AG04449 (cell line): ENCODE measurements around the gene UBE2V1.
"Not testable (repeated sequence)": the region's sequence is repeated elsewhere in the genome, so short reads cannot be mapped to it uniquely, and the experiment has no call there.

ENCODE experiments used
- CTCF ChIA-PET: fragments of 350-600 bp; formaldehyde crosslinking; extraction: SDS; loops from one replicate; lab custom pipeline; 2021; ENCODE audit warnings: antibody characterized with exemption; lab: Yijun Ruan, JAX
- POLR2A ChIA-PET: fragments of 400-600, 350-600 bp; formaldehyde crosslinking; extraction: SDS; loops from one replicate; lab custom pipeline; 2020; ENCODE audit warnings: antibody characterized with exemption, inconsistent platforms; lab: Yijun Ruan, JAX
- DNase-seq: peaks from one replicate; pipeline ENCODE4 v3.0.0-alpha.2; 2010; ENCODE audit warnings: low read depth, low spot score
- H3K4me3 ChIP-seq: 2 replicates; pipeline ENCODE4 v1.5.1; 2011; ENCODE audit warnings: low read depth, mild to moderate bottlenecking, control low read depth, low read length
- CTCF ChIP-seq: IDR thresholded peaks from one replicate; pipeline ENCODE4 v1.5.1; 2011; ENCODE audit warnings: mild to moderate bottlenecking, moderate library complexity, low read length, control low read depth, inconsistent platforms; ENCODE audit not compliant: insufficient read depth; ENCODE audit errors: missing control alignments

UBE2V1 gene

GRCh38 chr20:50067018-50067417 lies 45.9 kb downstream of the UBE2V1 start:
- no peak overlapping the region for H3K4me3 ChIP-seq
- DNase-seq: no peak
- TF ChIP-seq CTCF: no peak
- ChIA-PET CTCF (interaction anchor here (11.0 to 19.8 kb wide), 2 partner anchors 17 to 83 kb away, joined by 157 to 984 read pairs; partner anchors contain the start of gene SNAI1), POLR2A (interaction anchor here (3.3 kb wide), 1 partner anchor 83 kb away, joined by 14 read pairs; the partner anchor contains the start of gene SNAI1)

GRCh38 chr20:50066161-50066834 lies 46.7 kb downstream of the UBE2V1 start:
- ChIA-PET POLR2A (interaction anchor here (3.3 kb wide), 1 partner anchor 82 kb away, joined by 14 read pairs; the partner anchor contains the start of gene SNAI1), CTCF (interaction anchor here (0.8 to 19.8 kb wide), 3 partner anchors 10 to 82 kb away, joined by 3 to 984 read pairs (median 157); partner anchors contain the start of gene SNAI1)
- no peak overlapping the region for H3K4me3 ChIP-seq
- TF ChIP-seq CTCF: no peak
- DNase-seq: no peak

GRCh38 chr20:50065325-50065615 lies 47.7 kb downstream of the UBE2V1 start:
- no peak for DNase-seq
- ChIA-PET POLR2A (interaction anchor here (3.3 kb wide), 1 partner anchor 81 kb away, joined by 14 read pairs; the partner anchor contains the start of gene SNAI1), CTCF (interaction anchor here (19.8 kb wide), 1 partner anchor 81 kb away, joined by 984 read pairs; the partner anchor contains the start of gene SNAI1)
- H3K4me3 ChIP-seq: no peak overlapping the region
- no peak for TF ChIP-seq CTCF

GRCh38 chr20:50063763-50064162 lies 49.2 kb downstream of the UBE2V1 start:
- CTCF ChIA-PET: interaction anchor here (1.0 to 19.8 kb wide), 3 partner anchors 22 to 125 kb away, joined by 3 to 984 read pairs (median 5); partner anchors contain the start of gene SNAI1
- DNase-seq, H3K4me3 ChIP-seq, POLR2A ChIA-PET: not testable (repeated sequence)

- CTCF ChIA-PET: interaction anchor here (1.3 to 19.8 kb wide), 3 partner anchors 8 to 88 kb away, joined by 3 to 984 read pairs (median 40); partner anchors contain the start of gene SNAI1
- POLR2A ChIA-PET: no interaction called here
- no peak for DNase-seq
- TF ChIP-seq CTCF: no peak
- no peak overlapping the region for H3K4me3 ChIP-seq
Observed at GRCh38 chr20:50062006-50062838, 50.7 kb downstream of the UBE2V1 start.

GRCh38 chr20:50061151-50062005 lies 51.6 kb downstream of the UBE2V1 start:
- DNase-seq: no peak
- TF ChIP-seq CTCF: no peak
- H3K4me3 ChIP-seq: no peak overlapping the region
- CTCF ChIA-PET: interaction anchor here (1.3 to 19.8 kb wide), 3 partner anchors 9 to 87 kb away, joined by 3 to 984 read pairs (median 40); partner anchors contain the start of gene SNAI1
- POLR2A ChIA-PET: interaction anchor here (1.9 kb wide), 1 partner anchor 78 kb away, joined by 5 read pairs; the partner anchor contains the start of gene SNAI1
